ENCODE data around the gene KCNK16.

KCNK16 gene

DNA sequence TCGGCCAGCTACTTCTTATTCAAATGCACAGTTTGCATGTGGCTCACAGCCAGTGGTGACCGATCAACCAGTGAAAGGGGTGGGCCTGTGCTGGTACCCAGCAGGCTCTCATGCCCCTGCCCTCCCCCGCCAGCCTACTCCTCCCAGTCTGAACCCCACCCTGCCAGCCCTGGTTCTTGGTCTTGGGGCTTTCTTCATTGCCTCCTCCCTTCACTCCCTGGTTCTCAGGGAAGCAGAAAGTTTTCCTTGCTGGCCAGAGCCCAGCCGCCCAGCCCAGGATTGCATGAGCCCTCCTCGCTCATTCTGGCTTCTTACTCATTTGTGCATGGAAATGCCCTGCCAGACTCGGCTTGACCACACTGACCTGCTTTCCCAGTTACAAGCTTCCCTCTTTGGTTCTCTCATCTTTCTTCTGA, 49.1 kb downstream of the KCNK16 start:
- no peak for DNase-seq

DNA sequence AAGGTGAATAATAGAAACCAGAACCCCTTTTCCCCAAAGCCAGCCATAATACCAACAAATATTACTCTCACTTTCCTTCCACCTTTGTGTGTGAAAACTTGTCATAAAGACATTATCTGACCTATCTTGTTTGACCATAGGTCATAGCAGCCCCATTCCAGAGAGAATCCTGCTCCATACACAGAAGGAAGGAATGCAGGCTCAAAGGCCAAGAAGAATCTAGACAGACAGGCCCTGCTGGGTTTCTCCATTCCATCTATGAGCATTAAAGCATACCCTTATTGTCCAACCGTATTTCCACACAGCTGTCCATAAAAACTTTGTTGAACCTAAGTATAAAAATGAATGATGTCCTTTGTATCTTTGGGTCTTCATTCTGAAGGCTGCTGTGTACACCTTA, 52.5 kb downstream of the KCNK16 start:
- DNase-seq = no peak

DNA sequence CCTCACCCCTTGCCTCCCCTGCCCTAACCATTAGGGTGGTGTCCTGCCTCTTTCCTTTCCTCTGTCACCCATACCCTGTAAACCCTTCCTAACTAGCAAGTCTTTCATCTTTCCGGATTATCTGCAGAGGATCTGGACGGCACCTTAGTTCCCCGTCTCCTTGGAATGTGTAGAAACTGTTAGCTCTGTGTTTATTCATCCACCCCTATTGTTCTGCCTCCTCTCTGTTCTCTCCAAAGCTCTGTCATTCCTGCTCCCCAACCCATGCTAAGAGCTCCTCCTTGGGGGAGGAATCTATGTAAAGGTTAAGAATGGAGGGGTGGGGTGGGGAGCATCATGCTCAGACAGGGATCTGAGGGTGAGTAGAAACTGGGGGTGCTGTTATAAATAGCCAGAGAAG, 53.8 kb downstream of the KCNK16 start:
- no peak for DNase-seq

DNA sequence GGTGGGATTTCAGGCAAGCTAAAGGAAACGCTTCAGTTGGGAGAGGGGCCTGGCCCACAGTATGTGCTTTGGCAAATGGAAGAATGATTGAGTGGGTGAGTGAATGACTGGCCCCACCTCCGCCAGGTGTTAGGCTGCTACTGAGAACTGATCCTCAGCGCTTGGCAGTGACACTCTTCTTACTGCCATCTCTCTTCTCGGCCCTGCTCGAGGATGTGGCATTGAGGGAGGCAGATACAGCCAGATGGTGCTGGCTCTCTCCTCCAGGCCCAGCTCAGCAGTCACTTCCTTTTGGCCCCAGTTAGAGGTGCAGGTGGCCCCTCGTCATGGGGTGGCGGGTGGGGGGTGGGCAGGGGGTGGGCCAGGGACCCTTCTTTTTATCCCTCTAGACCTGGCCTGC, 54.3 kb downstream of the KCNK16 start:
- DNase-seq = no peak

DNA sequence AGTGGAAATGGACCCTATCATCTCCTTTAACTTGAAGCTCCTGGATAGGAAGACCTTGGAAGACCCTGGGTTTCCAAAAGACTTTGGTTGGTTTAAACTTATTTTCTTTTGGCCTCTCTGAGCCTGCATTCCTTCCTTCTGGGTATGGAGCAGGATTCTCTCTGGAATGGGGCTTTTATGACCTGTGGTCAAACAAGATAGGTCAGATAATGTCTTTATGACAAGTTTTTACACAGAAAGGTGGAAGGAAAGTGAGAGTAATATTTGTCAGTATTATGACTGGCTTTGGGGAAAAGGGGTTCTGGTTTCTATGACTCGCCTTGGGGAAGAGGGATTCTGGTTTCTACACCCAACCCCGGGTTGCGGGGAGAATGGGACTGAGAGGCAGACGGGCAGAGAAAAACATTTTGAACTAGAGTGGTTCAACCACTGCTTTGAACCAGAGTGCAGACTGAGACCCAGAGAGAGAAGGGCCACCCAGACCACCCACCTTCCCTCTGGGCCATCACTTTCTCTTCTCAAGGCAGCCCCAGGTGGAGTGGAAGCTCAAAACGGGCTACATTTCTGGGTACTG, 55.6 kb downstream of the KCNK16 start:
- DNase-seq = no peak

DNA sequence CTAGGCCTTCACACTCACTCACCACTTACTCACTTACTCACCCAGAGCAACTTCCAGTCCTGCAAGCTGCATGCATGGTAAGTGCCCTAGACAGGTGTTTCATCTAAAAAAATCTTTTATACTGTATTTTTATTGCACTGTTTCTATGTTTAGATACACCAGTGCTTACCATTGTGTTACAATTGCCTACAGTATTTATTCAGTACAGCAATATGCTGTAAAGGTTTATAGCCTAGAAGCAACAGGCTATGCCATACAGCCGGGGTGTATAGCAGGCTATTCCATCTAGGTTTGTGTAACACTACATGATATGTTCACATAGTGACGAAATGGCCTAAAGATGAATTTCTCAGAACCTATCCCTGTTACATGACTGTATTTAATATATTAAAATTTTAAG, 56.1 kb downstream of the KCNK16 start:
- DNase-seq = no peak

All from activated T-cell treated with anti-CD3 and anti-CD28 coated beads, Interleukin-2, amount 50 U/mL, for 1 hour (primary cell).